ENCODE data around the gene C2CD4A.

GRCh38 chr15:62068071-62068809, 1.5 kb downstream of the C2CD4A start:
- TF ChIP-seq CTCF (conservative IDR thresholded peaks at IDR 0.05; ENCODE audit: low read depth, low read length) (no peak), SMC3 (IDR thresholded peaks at IDR 0.05; ENCODE audit: low read depth, low read length) (no peak), POLR2A (IDR thresholded peaks at IDR 0.05; ENCODE audit: low read depth, low read length) (no peak), MXI1 (IDR thresholded peaks at IDR 0.05; ENCODE audit: borderline replicate concordance, low read depth, low read length) (no peak), RAD21 (IDR thresholded peaks at IDR 0.05; ENCODE audit: low read length) (no peak), RFX5 (IDR thresholded peaks at IDR 0.05; ENCODE audit: low read depth, low read length) (no peak), BHLHE40 (IDR thresholded peaks at IDR 0.05; ENCODE audit: low read depth, low read length) (no peak), FOS (IDR thresholded peaks at IDR 0.05; ENCODE audit: low read depth, low read length) (no peak), CHD1 (IDR thresholded peaks at IDR 0.05; ENCODE audit: low read depth, low read length) (no peak), MAFK (IDR thresholded peaks at IDR 0.05; ENCODE audit: low read depth, low read length) (no peak), CEBPB (IDR thresholded peaks at IDR 0.05; ENCODE audit: low read depth, low read length) (no peak)
- TF ChIP-seq, protein P1, sequence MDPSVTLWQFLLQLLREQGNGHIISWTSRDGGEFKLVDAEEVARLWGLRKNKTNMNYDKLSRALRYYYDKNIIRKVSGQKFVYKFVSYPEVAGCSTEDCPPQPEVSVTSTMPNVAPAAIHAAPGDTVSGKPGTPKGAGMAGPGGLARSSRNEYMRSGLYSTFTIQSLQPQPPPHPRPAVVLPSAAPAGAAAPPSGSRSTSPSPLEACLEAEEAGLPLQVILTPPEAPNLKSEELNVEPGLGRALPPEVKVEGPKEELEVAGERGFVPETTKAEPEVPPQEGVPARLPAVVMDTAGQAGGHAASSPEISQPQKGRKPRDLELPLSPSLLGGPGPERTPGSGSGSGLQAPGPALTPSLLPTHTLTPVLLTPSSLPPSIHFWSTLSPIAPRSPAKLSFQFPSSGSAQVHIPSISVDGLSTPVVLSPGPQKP (IDR thresholded peaks at IDR 0.05; ENCODE audit: borderline replicate concordance, low read depth, low read length), result no peak

Data from IMR-90 (cell line).